HUES48 (cell line): ENCODE results near the gene OR5K2.

Source experiments
- H3K27ac ChIP-seq: one replicate; pipeline ENCODE4 v1.7.0; 2013; ENCODE audit warnings: low read depth, low read length, inconsistent platforms
- H3K27me3 ChIP-seq: 2 replicates; pipeline ENCODE4 v1.6.1; 2013; ENCODE audit warnings: mild to moderate bottlenecking, low read length; ENCODE audit not compliant: control insufficient read depth, insufficient read depth
- H3K36me3 ChIP-seq: 2 replicates; pipeline ENCODE4 v1.6.1; 2013; ENCODE audit warnings: low read length; ENCODE audit not compliant: control insufficient read depth, insufficient read depth
- H3K4me1 ChIP-seq: 2 replicates; pipeline ENCODE4 v1.6.1; 2013; ENCODE audit warnings: mild to moderate bottlenecking, low read length; ENCODE audit not compliant: control insufficient read depth, insufficient read depth
- H3K4me3 ChIP-seq: 2 replicates; pipeline ENCODE4 v1.5.1; 2013; ENCODE audit warnings: mild to moderate bottlenecking, low read depth, low read length
- H3K9ac ChIP-seq: 2 replicates; pipeline ENCODE4 v1.6.1; 2013; ENCODE audit warnings: mild to moderate bottlenecking, low read depth, low read length, moderate library complexity
- H3K9me3 ChIP-seq: 2 replicates; pipeline ENCODE4 v1.6.1; 2013; ENCODE audit warnings: low read length; ENCODE audit not compliant: control insufficient read depth, insufficient read depth

OR5K2 gene

DNA sequence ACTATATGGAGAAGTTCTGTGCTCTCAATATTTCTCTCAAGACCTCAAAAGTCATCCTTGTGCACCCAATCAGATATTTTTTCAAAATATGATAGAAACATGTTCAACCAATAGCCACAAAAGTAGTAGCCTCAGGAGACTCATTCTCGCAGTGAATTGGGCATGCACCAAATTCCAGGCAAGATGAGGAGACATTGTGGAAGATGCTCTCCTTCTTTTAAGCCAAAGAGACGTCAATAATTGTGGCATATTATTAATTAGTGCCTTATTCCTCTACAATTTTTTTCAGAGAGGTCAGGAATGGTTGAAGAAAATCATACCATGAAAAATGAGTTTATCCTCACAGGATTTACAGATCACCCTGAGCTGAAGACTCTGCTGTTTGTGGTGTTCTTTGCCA, at the start of gene OR5K2:
OR5K2 (plus strand) TSS at position 301 of the 400 bp plus-strand sequence; CDS start at position 301, 0 bp downstream.
- Histone ChIP-seq H3K27ac (no peak within 1 kb of the TSS), H3K27me3 (no peaks in the 10 kb centered on the region), H3K36me3 (no peaks in the 10 kb centered on the region), H3K9me3 (no peaks in the 10 kb centered on the region), H3K9ac (no peak within 1 kb of the TSS), H3K4me1 (no peaks in the 10 kb centered on the region), H3K4me3 (no peak within 1 kb of the TSS)

- no peaks in the 10 kb centered on the region for H3K36me3 ChIP-seq
- no peak overlapping the region for H3K27ac ChIP-seq
- no peak overlapping the region for H3K9ac ChIP-seq
- H3K4me3 ChIP-seq = no peak overlapping the region
- no peaks in the 10 kb centered on the region for H3K9me3 ChIP-seq
- H3K27me3 ChIP-seq = no peaks in the 10 kb centered on the region
- H3K4me1 ChIP-seq = no peaks in the 10 kb centered on the region
Observed at GRCh38 chr3:98449606-98450193, 47.8 kb upstream of the OR5K2 start.

DNA sequence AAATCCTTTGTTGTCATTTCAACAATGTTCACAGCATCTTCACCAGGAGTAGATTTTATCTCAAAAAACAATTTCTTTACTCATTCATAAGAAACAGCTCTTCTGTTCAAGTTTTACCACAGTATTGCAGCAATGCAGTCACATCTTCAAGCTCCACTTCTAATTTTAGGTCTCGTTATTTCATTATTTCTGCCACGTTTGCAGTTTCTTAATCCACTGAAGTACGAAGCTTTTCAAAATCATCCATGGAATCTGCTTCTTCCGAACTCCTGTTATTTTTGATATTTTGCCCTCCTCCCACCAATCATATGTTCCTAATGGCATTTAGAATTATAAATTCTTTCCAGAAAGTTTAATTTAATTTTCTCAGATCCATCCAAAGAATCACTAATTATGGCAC, 47.1 kb upstream of the OR5K2 start:
- Histone ChIP-seq H3K4me3 (no peak overlapping the region), H3K9ac (no peak overlapping the region), H3K9me3 (no peaks in the 10 kb centered on the region), H3K36me3 (no peaks in the 10 kb centered on the region), H3K27me3 (no peaks in the 10 kb centered on the region), H3K27ac (no peak overlapping the region), H3K4me1 (no peaks in the 10 kb centered on the region)

GRCh38 chr3:98453827-98454226, 43.7 kb upstream of the OR5K2 start:
- Histone ChIP-seq H3K4me1 (no peaks in the 10 kb centered on the region), H3K36me3 (no peaks in the 10 kb centered on the region), H3K27me3 (no peaks in the 10 kb centered on the region), H3K4me3 (no peak overlapping the region), H3K9ac (no peak overlapping the region), H3K9me3 (no peaks in the 10 kb centered on the region), H3K27ac (no peak overlapping the region)

DNA sequence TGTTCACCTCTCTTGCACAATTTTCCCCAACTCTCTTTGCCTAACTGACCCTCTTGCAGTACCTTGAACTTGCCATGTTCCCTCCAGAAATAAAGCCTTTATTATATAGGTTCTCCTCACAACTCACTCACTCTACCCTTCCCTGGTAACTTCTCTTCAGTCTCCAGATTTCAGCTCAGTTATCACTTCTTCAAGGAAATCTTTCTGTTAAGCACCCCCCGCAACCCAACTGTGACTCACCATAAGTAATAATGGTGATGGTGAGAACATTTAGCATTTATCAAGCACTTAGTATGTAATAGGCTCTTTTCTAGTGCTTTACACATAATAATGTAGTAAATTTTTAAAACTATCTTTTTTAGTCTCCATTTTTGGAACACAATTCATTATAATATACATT, 42.6 kb upstream of the OR5K2 start:
- no peaks in the 10 kb centered on the region for H3K36me3 ChIP-seq
- no peak overlapping the region for H3K27ac ChIP-seq
- no peaks in the 10 kb centered on the region for H3K27me3 ChIP-seq
- H3K9ac ChIP-seq = no peak overlapping the region
- no peak overlapping the region for H3K4me3 ChIP-seq
- no peaks in the 10 kb centered on the region for H3K9me3 ChIP-seq
- no peaks in the 10 kb centered on the region for H3K4me1 ChIP-seq

GRCh38 chr3:98457543-98457942, 39.9 kb upstream of the OR5K2 start:
- no peaks in the 10 kb centered on the region for H3K9me3 ChIP-seq
- H3K4me1 ChIP-seq = no peaks in the 10 kb centered on the region
- no peak overlapping the region for H3K9ac ChIP-seq
- H3K4me3 ChIP-seq = no peak overlapping the region
- no peak overlapping the region for H3K27ac ChIP-seq
- no peaks in the 10 kb centered on the region for H3K36me3 ChIP-seq
- no peaks in the 10 kb centered on the region for H3K27me3 ChIP-seq

DNA sequence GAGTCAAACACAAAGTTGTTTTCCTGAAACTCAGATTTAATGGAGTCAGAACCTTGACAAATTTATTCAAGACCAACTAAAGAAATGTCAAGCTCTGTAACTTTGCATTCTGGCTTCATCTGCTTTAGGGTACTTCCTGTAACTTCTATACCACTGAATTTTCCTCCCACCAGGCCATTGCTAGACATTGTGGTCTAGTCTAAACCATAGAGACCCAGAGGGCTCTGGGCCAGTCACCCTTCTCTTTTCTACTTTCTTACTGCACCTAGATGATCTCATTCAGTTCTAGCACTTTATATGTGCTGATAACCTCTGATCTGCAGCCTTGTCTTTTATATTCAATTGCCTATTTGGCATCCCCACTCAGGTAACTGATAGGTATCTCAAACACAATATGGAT, 37.3 kb upstream of the OR5K2 start:
- Histone ChIP-seq H3K36me3 (no peaks in the 10 kb centered on the region), H3K4me1 (no peaks in the 10 kb centered on the region), H3K4me3 (no peak overlapping the region), H3K9me3 (no peaks in the 10 kb centered on the region), H3K27ac (no peak overlapping the region), H3K9ac (no peak overlapping the region), H3K27me3 (no peaks in the 10 kb centered on the region)

DNA sequence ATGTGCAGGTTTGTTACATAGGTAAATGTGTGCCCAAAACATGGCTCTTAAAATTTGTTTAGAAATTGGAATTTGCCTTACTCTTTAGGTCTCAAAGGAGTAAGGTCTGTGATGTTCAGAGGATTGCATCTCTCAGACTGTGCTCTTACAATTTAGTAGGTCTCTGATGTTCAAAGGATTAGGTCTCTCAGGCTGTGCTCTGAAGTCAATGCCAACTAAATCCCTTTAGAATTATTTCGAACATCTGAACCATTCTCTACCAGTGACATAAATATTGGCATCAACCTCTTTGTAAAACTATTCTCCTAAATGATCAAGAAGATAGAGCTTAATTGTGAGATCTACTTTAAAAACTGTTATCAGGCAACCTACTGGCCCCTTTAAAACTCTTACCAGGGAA, 34.6 kb upstream of the OR5K2 start, which contains the start of gene OR5K1:
OR5K1 (plus strand) TSS at position 301 of the 400 bp plus-strand sequence. CDS start 6,376 bp downstream, outside the sequence.
- no peaks in the 10 kb centered on the region for H3K36me3 ChIP-seq
- H3K4me1 ChIP-seq = no peaks in the 10 kb centered on the region
- no peaks in the 10 kb centered on the region for H3K27me3 ChIP-seq
- H3K27ac ChIP-seq = no peak within 1 kb of the TSS
- H3K4me3 ChIP-seq = no peak within 1 kb of the TSS
- H3K9me3 ChIP-seq = no peaks in the 10 kb centered on the region
- H3K9ac ChIP-seq = no peak within 1 kb of the TSS

DNA sequence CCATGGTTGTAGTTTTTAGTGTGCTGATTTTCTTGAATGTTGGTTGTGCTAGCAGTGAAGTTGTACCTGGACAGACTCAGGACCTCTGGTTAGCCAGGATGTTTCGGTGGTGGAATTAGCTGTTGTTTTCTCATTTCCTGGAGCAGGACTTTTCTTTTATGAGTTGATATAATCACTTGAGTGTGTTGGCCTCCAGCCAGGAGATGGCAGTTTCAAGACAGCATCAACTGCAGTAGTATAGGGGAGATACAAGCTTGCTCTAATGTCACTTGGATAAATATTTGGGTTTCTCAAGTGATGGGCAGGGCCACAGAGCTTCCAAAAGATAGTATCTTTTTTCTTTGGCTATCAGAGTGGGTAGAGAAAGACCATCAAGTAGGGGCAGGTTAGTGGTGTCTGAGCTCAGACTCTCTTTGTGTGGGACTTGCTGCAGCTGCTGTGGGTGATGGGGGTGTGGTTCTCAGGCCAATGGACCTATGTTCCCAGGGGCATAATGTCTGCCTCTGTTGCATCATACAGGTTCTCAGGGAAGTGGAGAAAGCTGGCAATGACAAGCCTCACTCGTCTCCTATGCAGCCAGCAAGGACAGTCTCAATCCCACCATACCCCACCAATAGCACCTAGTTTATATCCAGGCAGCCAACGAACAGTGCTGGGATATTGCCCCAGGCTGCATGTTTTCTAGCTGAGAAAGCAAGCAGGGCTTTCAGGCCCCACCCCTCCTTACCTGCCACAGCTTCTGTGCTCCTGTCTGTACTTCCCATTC, 14.6 kb upstream of the OR5K2 start:
- H3K4me3 ChIP-seq = no peak overlapping the region
- H3K9me3 ChIP-seq = no peaks in the 10 kb centered on the region
- H3K27me3 ChIP-seq = no peaks in the 10 kb centered on the region
- no peaks in the 10 kb centered on the region for H3K36me3 ChIP-seq
- no peaks in the 10 kb centered on the region for H3K4me1 ChIP-seq
- H3K9ac ChIP-seq = no peak overlapping the region
- no peak overlapping the region for H3K27ac ChIP-seq

- H3K27ac ChIP-seq = no peak overlapping the region
- no peaks in the 10 kb centered on the region for H3K27me3 ChIP-seq
- H3K4me1 ChIP-seq = no peaks in the 10 kb centered on the region
- H3K4me3 ChIP-seq = no peak overlapping the region
- no peaks in the 10 kb centered on the region for H3K36me3 ChIP-seq
- H3K9ac ChIP-seq = no peak overlapping the region
- H3K9me3 ChIP-seq = no peaks in the 10 kb centered on the region
Observed at GRCh38 chr3:98483626-98484025, 13.9 kb upstream of the OR5K2 start.

- Histone ChIP-seq H3K36me3 (no peaks in the 10 kb centered on the region), H3K27me3 (no peaks in the 10 kb centered on the region), H3K4me3 (no peak overlapping the region), H3K9me3 (no peaks in the 10 kb centered on the region), H3K9ac (no peak overlapping the region), H3K27ac (no peak overlapping the region), H3K4me1 (no peaks in the 10 kb centered on the region)
Observed at GRCh38 chr3:98500019-98500418, 2.5 kb downstream of the OR5K2 start.
